Mesodermal cell (in vitro differentiated cells): ENCODE data around the gene NADK2.
"Not testable (repeated sequence)": the region's sequence is repeated elsewhere in the genome, so short reads cannot be mapped to it uniquely, and the experiment has no call there.

Experiments used
- H3K27ac ChIP-seq: 2 replicates; pipeline ENCODE4 v1.7.0; 2013; ENCODE audit warnings: mild to moderate bottlenecking, low read depth, low read length, moderate library complexity; ENCODE audit not compliant: severe bottlenecking
- H3K36me3 ChIP-seq: 2 replicates; pipeline ENCODE4 v1.7.1; 2013; ENCODE audit warnings: mild to moderate bottlenecking, low read length, moderate library complexity; ENCODE audit not compliant: control insufficient read depth, insufficient read depth
- H3K4me1 ChIP-seq: one replicate; pipeline ENCODE4 v1.7.1; 2013; ENCODE audit warnings: mild to moderate bottlenecking, low read length; ENCODE audit not compliant: insufficient read depth, control insufficient read depth, poor library complexity, severe bottlenecking
- H3K4me3 ChIP-seq: 2 replicates; pipeline ENCODE4 v1.7.0; 2013; ENCODE audit warnings: low read length, control low read depth, mild to moderate bottlenecking; ENCODE audit not compliant: insufficient read depth, poor library complexity, severe bottlenecking; ENCODE audit errors: extremely low read depth
- H3K9me3 ChIP-seq: 2 replicates; pipeline ENCODE4 v1.7.1; 2013; ENCODE audit warnings: mild to moderate bottlenecking, low read length, moderate library complexity; ENCODE audit not compliant: control insufficient read depth
- WGBS, 2 experiments: methylation state at CpG; one replicate each; pipeline ENCODE4 v1.1.5; 2013; ENCODE audit warnings: missing lambda C conversion rate in 2 of 2; ENCODE audit not compliant: insufficient coverage in 2 of 2; 5-methylcytosine and 5-hydroxymethylcytosine counted together

The NADK2 gene

GRCh38 chr5:36206913-36207312 lies 34.8 kb downstream of the NADK2 start:
- peaks cover 13% of the 10 kb centered on the region for H3K36me3 ChIP-seq

GRCh38 chr5:36205329-36205728 lies 36.4 kb downstream of the NADK2 start:
- H3K4me1 ChIP-seq = no peaks in the 10 kb centered on the region
- H3K9me3 ChIP-seq = no peaks in the 10 kb centered on the region
- H3K27ac ChIP-seq = no peak overlapping the region
- H3K36me3 ChIP-seq = peaks cover 19% of the 10 kb centered on the region
- no peak overlapping the region for H3K4me3 ChIP-seq
- 90 to 100% methylated on average over 2 of the region's 2 CpGs for WGBS, 2 experiments

More at GRCh38 chr5:36206913-36207312, 34.8 kb downstream of the NADK2 start:
- Histone ChIP-seq H3K27ac (no peak overlapping the region), H3K9me3 (no peaks in the 10 kb centered on the region), H3K4me1 (no peaks in the 10 kb centered on the region), H3K4me3 (no peak overlapping the region)

GRCh38 chr5:36202521-36202961 lies 39.2 kb downstream of the NADK2 start:
- Histone ChIP-seq H3K4me3 (no peak overlapping the region), H3K36me3 (peaks cover 19% of the 10 kb centered on the region), H3K27ac (no peak overlapping the region), H3K4me1 (no peaks in the 10 kb centered on the region), H3K9me3 (no peaks in the 10 kb centered on the region)
- no CpG with 5 or more reads among the region's 3 CpGs for WGBS, 2 experiments

- WGBS, 2 experiments = 100% methylated on average over 2 to 3 of the region's 4 CpGs
- Histone ChIP-seq H3K4me3 (no peak overlapping the region), H3K27ac (no peak overlapping the region), H3K4me1 (no peaks in the 10 kb centered on the region), H3K9me3 (no peaks in the 10 kb centered on the region), H3K36me3 (peaks cover 21% of the 10 kb centered on the region)
Measured at GRCh38 chr5:36200513-36200912, 41.2 kb downstream of the NADK2 start.

DNA sequence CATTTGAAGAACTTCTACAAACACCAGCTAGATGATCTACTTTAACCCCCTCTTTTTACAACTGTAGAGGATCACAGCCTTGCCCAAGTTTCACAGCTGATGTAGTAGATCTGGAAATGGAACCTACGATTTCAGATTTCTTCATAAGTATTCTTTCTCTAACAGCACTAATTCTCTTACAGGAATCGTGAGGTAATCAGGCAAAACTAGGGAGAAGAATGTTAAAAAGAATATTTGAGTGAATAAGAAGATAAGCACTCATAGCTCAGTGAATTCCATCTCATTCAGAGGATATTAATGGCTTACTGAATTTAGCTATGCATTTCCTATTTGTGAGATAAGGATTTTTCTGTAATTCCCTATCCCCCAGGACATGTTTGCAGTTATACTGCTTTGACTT lies 42.1 kb downstream of the NADK2 start:
- no peak overlapping the region for H3K27ac ChIP-seq
- H3K4me3 ChIP-seq = no peak overlapping the region
- no peaks in the 10 kb centered on the region for H3K4me1 ChIP-seq
- peaks cover 24% of the 10 kb centered on the region for H3K36me3 ChIP-seq
- no peaks in the 10 kb centered on the region for H3K9me3 ChIP-seq
- WGBS, 2 experiments = no CpG with 5 or more reads among the region's 2 CpGs

- H3K27ac ChIP-seq, H3K4me1 ChIP-seq, H3K4me3 ChIP-seq, H3K9me3 ChIP-seq: not testable (repeated sequence)
- H3K36me3 ChIP-seq = peaks cover 24% of the 10 kb centered on the region
- WGBS, 2 experiments = 80 to 100% methylated on average over 1 of the region's 3 CpGs
Measured at GRCh38 chr5:36198783-36199182, 42.9 kb downstream of the NADK2 start.

GRCh38 chr5:36198281-36198680 lies 43.4 kb downstream of the NADK2 start:
- H3K27ac ChIP-seq = no peak overlapping the region
- H3K9me3 ChIP-seq = no peaks in the 10 kb centered on the region
- H3K4me3 ChIP-seq = no peak overlapping the region
- no peaks in the 10 kb centered on the region for H3K4me1 ChIP-seq
- H3K36me3 ChIP-seq = peaks cover 24% of the 10 kb centered on the region

- WGBS, 2 experiments = 90% methylated on average over 2 of the region's 5 CpGs; no CpG with 5 or more reads in 1 of the 2 experiments
- Histone ChIP-seq H3K4me1 (no peaks in the 10 kb centered on the region), H3K4me3 (no peak overlapping the region), H3K9me3 (peaks cover 3% of the 10 kb centered on the region), H3K27ac (no peak overlapping the region), H3K36me3 (peaks cover 40% of the 10 kb centered on the region)
Measured at GRCh38 chr5:36193746-36194145, 48.0 kb downstream of the NADK2 start.

GRCh38 chr5:36184408-36184807 lies 57.3 kb downstream of the NADK2 start:
- not testable (repeated sequence) for H3K9me3 ChIP-seq, H3K4me1 ChIP-seq, H3K4me3 ChIP-seq, H3K27ac ChIP-seq
- H3K36me3 ChIP-seq = peaks cover 38% of the 10 kb centered on the region
- WGBS, 2 experiments = no CpG with 5 or more reads among the region's 4 CpGs

- Histone ChIP-seq H3K36me3 (peaks cover 58% of the 10 kb centered on the region), H3K27ac (no peak overlapping the region), H3K4me1 (no peaks in the 10 kb centered on the region), H3K9me3 (no peaks in the 10 kb centered on the region), H3K4me3 (no peak overlapping the region)
- WGBS, 2 experiments = 86 to 100% methylated on average over 1 of the region's 2 CpGs
Measured at GRCh38 chr5:36181774-36182173, 60.0 kb downstream of the NADK2 start.

DNA sequence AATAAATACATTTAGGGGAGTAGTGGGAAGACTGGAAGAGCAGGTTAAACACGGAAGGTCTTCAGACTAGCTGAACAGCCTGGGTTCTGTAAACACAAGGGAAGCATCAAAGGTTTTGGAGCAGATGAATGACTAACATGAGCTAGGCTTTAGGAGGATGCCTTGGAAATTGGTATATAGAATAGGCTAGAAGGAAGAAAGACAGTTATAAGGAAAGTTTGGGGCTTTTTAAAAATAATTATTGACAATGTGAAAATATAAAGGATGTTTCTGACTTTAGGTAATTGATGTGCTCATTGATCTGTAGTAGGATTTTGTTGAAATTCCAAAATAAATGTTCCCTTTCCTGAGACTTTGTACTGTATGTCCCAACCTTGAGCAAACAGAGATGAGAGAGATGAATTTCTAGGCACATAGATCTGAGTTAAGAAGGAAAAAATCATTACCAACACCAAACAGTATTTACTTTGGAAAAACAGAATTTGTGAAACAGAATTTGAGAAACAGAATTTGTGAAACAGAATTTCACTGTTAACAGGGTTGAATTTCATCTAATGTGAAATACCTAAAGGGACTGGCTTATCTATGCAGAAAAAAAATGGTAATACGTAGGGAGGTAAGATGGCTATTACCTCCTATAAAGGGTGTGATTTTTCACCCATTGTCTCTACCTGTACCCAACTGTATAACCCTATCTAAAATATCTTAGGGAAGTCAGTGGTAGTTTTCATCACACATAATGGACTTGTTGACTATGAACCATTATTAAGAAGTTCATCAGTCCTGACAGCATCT lies 61.0 kb downstream of the NADK2 start:
- WGBS, 2 experiments = 89 to 100% methylated on average over 1 of the region's 2 CpGs
- no peak overlapping the region for H3K27ac ChIP-seq
- no peaks in the 10 kb centered on the region for H3K9me3 ChIP-seq
- H3K36me3 ChIP-seq = peaks cover 58% of the 10 kb centered on the region
- H3K4me3 ChIP-seq = no peak overlapping the region
- no peaks in the 10 kb centered on the region for H3K4me1 ChIP-seq
